Measurements from ENCODE around the gene TOGARAM2. TPM values are rescaled to one million over a fixed set of nuclear protein-coding genes. Genes with fewer than 3 reads are reported as not detected.

Gene TOGARAM2
- total RNA-seq, 2 donors from 2014 or later, result 0.24 to 0.59 TPM

DNA sequence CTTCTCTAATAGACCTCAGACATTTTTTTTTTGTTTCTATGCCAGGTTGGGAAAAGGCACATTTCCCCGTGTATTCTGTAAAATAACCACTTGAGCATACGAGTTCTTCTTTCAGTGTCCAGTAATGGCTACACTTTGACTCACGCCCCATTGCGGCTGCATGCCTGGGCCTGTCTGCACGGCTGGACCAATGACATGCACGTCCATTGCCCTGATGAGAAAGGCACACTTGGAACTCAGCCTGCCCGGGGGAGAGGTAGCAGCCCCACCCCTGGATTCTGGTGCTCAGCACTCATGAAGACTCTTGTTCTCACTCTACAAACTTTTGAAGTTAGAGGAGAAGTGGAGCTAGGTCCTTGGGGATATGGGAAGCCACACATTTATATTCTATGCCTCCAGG is 87.4 kb downstream of the TOGARAM2 start:
- Histone ChIP-seq H3K36me3 (no peaks in the 10 kb centered on the region), H3K27me3 (no peaks in the 10 kb centered on the region), H3K9me3 (no peaks in the 10 kb centered on the region), H3K4me1 (no peaks in the 10 kb centered on the region), H3K27ac (no peak overlapping the region), H3K4me3 (no peak overlapping the region), H3K9ac (ENCODE audit: low read depth in 2 of 2, low read length in 2 of 2) (no peak overlapping the region)
- TF ChIP-seq, protein P1, sequence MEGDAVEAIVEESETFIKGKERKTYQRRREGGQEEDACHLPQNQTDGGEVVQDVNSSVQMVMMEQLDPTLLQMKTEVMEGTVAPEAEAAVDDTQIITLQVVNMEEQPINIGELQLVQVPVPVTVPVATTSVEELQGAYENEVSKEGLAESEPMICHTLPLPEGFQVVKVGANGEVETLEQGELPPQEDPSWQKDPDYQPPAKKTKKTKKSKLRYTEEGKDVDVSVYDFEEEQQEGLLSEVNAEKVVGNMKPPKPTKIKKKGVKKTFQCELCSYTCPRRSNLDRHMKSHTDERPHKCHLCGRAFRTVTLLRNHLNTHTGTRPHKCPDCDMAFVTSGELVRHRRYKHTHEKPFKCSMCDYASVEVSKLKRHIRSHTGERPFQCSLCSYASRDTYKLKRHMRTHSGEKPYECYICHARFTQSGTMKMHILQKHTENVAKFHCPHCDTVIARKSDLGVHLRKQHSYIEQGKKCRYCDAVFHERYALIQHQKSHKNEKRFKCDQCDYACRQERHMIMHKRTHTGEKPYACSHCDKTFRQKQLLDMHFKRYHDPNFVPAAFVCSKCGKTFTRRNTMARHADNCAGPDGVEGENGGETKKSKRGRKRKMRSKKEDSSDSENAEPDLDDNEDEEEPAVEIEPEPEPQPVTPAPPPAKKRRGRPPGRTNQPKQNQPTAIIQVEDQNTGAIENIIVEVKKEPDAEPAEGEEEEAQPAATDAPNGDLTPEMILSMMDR (IDR thresholded peaks at IDR 0.05), result no peak
- intact Hi-C loops (cut with DNase I), result no loop called here
- DNase-seq, result no peak

DNA sequence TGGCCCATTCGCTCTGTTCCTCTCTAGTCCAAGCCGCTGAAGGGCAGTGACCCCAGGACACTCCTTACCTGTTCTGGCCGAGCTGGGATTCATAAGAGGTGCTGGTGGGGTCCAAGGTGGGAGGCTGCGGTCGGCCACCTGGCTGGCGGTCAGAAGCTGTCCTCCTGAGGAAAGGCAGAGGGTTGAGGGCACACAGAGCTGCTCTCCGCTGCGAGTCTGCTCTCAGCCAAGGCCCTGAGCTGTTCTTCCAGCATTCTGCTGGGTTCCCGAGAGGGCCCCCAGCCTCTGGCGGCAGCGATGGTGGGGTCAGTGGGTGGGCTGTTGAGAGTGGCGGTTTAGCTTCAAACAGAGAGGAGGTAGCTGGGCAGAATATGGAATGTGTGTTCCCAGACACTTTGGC is 89.4 kb downstream of the TOGARAM2 start:
- H3K4me3 ChIP-seq, result no peak overlapping the region
- TF ChIP-seq, protein P1 (IDR thresholded peaks at IDR 0.05), result no peak

DNA sequence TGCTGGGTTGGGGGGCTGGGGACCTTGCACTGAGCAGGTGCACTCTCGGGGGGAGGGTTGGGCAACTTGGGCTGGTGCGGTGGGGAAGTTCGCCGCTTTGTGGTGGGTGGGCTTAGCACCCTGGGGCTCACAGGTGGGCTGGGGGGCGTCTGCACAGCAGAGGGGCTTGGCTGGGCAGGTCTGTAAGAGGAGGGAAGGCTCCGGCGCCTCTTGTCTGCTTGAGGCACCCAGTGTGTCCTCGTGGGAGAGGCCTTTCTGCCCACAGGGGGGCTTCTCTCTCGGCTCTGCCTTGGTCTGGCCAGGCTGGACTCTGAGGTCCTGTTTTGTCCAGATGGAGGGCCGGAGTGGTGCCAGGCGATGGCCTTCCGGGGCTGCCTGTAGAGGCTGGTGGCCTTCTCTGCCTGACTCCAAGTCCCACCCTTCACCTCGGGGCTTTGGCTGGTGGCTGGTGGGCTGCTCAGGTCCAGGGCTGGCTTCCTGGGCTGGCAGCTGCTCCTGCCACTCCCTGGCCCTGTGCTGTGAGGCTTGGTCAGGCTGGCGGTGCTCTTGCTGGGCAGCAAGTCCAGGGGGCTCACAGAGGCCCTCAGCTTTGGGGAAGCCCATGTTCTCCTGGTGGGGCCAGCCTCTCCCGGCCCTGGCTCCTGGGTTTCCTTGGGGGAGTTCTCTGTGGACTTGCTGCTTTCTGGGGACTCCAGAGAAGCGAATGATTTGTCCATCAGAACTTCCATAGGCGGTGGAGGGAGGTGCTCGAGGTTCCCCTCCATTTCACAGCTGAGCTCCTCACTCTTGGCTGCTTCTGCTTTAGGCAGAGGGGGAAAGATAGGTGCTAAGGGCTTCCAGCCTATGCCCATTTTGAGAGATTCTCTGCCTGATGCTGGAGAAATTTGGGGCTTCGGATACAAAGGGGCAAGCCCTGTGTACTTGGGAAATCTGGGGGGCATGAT is 90.2 kb downstream of the TOGARAM2 start:
- Histone ChIP-seq H3K4me3 (no peak overlapping the region), H3K9ac (ENCODE audit: low read depth in 2 of 2, low read length in 2 of 2) (no peak overlapping the region), H3K4me1 (no peaks in the 10 kb centered on the region), H3K9me3 (no peaks in the 10 kb centered on the region), H3K36me3 (no peaks in the 10 kb centered on the region), H3K27ac (no peak overlapping the region), H3K27me3 (no peaks in the 10 kb centered on the region)
- no peak for DNase-seq
- TF ChIP-seq, protein P1 (IDR thresholded peaks at IDR 0.05), result no peak
- intact Hi-C loops (cut with DNase I), result no loop called here

More for the DNA sequence above, 89.4 kb downstream of the TOGARAM2 start:
- no peaks in the 10 kb centered on the region for H3K36me3 ChIP-seq
- H3K4me1 ChIP-seq, result no peaks in the 10 kb centered on the region
- H3K27ac ChIP-seq, result no peak overlapping the region
- no peak overlapping the region for H3K9ac ChIP-seq (ENCODE audit: low read depth in 2 of 2, low read length in 2 of 2)
- intact Hi-C loops (cut with DNase I), result no loop called here
- H3K27me3 ChIP-seq, result no peaks in the 10 kb centered on the region
- no peak for DNase-seq
- no peaks in the 10 kb centered on the region for H3K9me3 ChIP-seq

DNA sequence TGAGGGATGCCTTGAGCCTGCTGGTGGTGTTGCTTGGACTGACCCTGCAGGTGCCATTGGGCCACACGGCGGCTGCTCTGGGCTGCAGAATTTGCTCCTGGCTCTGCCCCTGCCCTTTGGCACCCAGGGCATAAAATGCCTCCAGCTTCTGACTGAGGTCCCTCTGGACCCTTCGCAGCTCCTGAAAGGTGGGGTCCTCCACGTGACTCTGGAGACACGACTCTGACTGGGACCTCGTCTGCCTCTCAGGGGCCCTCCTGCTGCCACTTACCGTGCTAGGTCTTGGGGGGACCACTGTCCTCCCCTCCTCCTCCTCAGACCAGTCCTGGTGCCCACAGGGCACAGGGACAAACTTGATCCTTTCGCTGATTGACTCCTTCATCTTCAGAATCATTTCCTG is 91.2 kb downstream of the TOGARAM2 start:
- no peak overlapping the region for H3K27ac ChIP-seq
- TF ChIP-seq, protein P1 (IDR thresholded peaks at IDR 0.05), result no peak
- H3K9ac ChIP-seq (ENCODE audit: low read depth in 2 of 2, low read length in 2 of 2), result no peak overlapping the region
- no peaks in the 10 kb centered on the region for H3K36me3 ChIP-seq
- no peak overlapping the region for H3K4me3 ChIP-seq
- H3K27me3 ChIP-seq, result no peaks in the 10 kb centered on the region
- intact Hi-C loops (cut with DNase I), result no loop called here
- H3K9me3 ChIP-seq, result no peaks in the 10 kb centered on the region
- DNase-seq, result no peak
- no peaks in the 10 kb centered on the region for H3K4me1 ChIP-seq

DNA sequence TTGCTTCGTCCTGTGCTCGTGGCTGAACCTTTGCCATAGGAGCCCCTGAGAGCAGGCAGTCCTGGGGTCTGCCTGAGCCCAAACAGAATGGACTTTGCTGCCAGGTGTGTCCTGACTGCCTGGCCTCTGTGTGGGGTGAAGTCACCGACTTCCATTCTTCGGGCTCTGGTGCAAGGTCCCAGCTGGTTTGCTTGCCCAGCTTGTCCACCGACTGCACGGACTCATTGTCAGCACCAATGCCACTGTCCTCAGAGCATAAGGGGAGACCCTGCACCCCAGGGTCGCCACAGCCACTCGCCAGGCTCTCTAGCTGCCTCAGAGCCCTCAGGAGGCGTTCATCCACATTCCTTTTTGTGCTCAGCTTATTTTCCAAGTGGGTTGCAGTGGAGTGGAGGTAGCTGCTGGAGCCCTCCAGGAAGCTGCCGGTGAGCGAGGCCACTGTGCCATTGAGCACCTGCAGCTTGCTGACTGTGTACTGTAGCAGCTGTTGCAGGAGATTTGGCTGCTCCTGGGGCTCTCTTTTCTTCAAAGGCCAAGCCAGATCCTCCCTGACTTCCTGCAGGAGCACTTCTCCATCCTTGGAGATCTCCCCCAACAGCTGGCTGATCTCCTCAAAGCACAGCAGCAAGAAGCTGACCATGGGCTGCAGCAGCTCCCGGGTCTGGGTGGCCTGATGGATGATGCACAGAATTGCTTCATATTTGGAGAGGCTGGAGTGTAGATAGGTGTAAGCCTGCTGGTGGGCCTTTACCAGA is 92.0 kb downstream of the TOGARAM2 start:
- intact Hi-C loops (cut with DNase I), result no loop called here
- DNase-seq, result no peak
- no peaks in the 10 kb centered on the region for H3K36me3 ChIP-seq
- H3K9ac ChIP-seq (ENCODE audit: low read depth in 2 of 2, low read length in 2 of 2), result no peak overlapping the region
- no peaks in the 10 kb centered on the region for H3K27me3 ChIP-seq
- H3K9me3 ChIP-seq, result no peaks in the 10 kb centered on the region
- H3K27ac ChIP-seq, result no peak overlapping the region
- no peak overlapping the region for H3K4me3 ChIP-seq
- no peaks in the 10 kb centered on the region for H3K4me1 ChIP-seq
- TF ChIP-seq, protein P1 (IDR thresholded peaks at IDR 0.05), result no peak

Measured in colonic mucosa (tissue), 4 donors.